Measurements from ENCODE around the gene DNAJC3.

The DNAJC3 gene

GRCh38 chr13:95676762-95677563 is at the start of gene DNAJC3:
Gene DNAJC3 (plus strand): TSS chr13:95677139. CDS start chr13:95677256, 117 bp downstream.
- Histone ChIP-seq H3K27me3 (ENCODE audit: insufficient read depth, low read length, poor library complexity, severe bottlenecking) (peaks cover 5% of the 10 kb centered on the region), H3K4me2 (ENCODE audit: low read depth, low read length, poor library complexity, severe bottlenecking) (peak within 1 kb of the TSS; percentile 90), H2AFZ (ENCODE audit: low read length) (peak within 1 kb of the TSS; percentile 98), H3K9ac (ENCODE audit: low read depth, low read length, poor library complexity, severe bottlenecking) (peak within 1 kb of the TSS; percentile 95), H3K4me1 (ENCODE audit: insufficient read depth, low read length, poor library complexity, severe bottlenecking) (peaks cover 57% of the 10 kb centered on the region), H3F3A (ENCODE audit: low read depth) (no peaks in the 10 kb centered on the region), H4K20me1 (ENCODE audit: insufficient read depth, low read length, poor library complexity, severe bottlenecking) (peaks cover 50% of the 10 kb centered on the region), H3K4me3 (ENCODE audit: low read length, poor library complexity, severe bottlenecking) (peak within 1 kb of the TSS; percentile 94), H3K79me2 (ENCODE audit: insufficient read depth, low read length) (peaks cover 69% of the 10 kb centered on the region), H3K9me3 (ENCODE audit: insufficient read depth, low read depth, low read length) (no peaks in the 10 kb centered on the region), H3K36me3 (ENCODE audit: insufficient read depth, low read length) (no peaks in the 10 kb centered on the region), H3K9me2 (replicated peaks; ENCODE audit: low read depth, low read length) (no peaks in the 10 kb centered on the region)
- TF ChIP-seq EZH2phosphoT487 (IDR thresholded peaks at IDR 0.05; ENCODE audit: borderline replicate concordance) (no peak), CTCF (conservative IDR thresholded peaks at IDR 0.05; ENCODE audit: low read length) (no peak)

GRCh38 chr13:95627590-95627989 is 49.3 kb upstream of the DNAJC3 start:
- Histone ChIP-seq H3F3A (ENCODE audit: low read depth) (no peaks in the 10 kb centered on the region), H3K9me2 (replicated peaks; ENCODE audit: low read depth, low read length) (no peaks in the 10 kb centered on the region), H3K4me2 (ENCODE audit: low read depth, low read length, poor library complexity, severe bottlenecking) (no peak overlapping the region), H3K79me2 (ENCODE audit: insufficient read depth, low read length) (no peaks in the 10 kb centered on the region), H3K9me3 (ENCODE audit: insufficient read depth, low read depth, low read length) (no peaks in the 10 kb centered on the region), H3K27me3 (ENCODE audit: insufficient read depth, low read length, poor library complexity, severe bottlenecking) (no peaks in the 10 kb centered on the region), H2AFZ (ENCODE audit: low read length) (no peak overlapping the region), H3K36me3 (ENCODE audit: insufficient read depth, low read length) (no peaks in the 10 kb centered on the region), H3K4me1 (ENCODE audit: insufficient read depth, low read length, poor library complexity, severe bottlenecking) (no peaks in the 10 kb centered on the region), H3K4me3 (ENCODE audit: low read length, poor library complexity, severe bottlenecking) (no peak overlapping the region), H3K9ac (ENCODE audit: low read depth, low read length, poor library complexity, severe bottlenecking) (no peak overlapping the region), H4K20me1 (ENCODE audit: insufficient read depth, low read length, poor library complexity, severe bottlenecking) (no peaks in the 10 kb centered on the region)
- no peak for TF ChIP-seq EZH2phosphoT487 (IDR thresholded peaks at IDR 0.05; ENCODE audit: borderline replicate concordance)
- TF ChIP-seq CTCF (conservative IDR thresholded peaks at IDR 0.05; ENCODE audit: low read length): no peak

GRCh38 chr13:95628488-95628887 is 48.5 kb upstream of the DNAJC3 start:
- no peaks in the 10 kb centered on the region for H3K27me3 ChIP-seq (ENCODE audit: insufficient read depth, low read length, poor library complexity, severe bottlenecking)
- H3K79me2 ChIP-seq (ENCODE audit: insufficient read depth, low read length): no peaks in the 10 kb centered on the region
- H3K36me3 ChIP-seq (ENCODE audit: insufficient read depth, low read length): no peaks in the 10 kb centered on the region
- H3K4me3 ChIP-seq (ENCODE audit: low read length, poor library complexity, severe bottlenecking): no peak overlapping the region
- no peak overlapping the region for H3K9ac ChIP-seq (ENCODE audit: low read depth, low read length, poor library complexity, severe bottlenecking)
- no peaks in the 10 kb centered on the region for H3K4me1 ChIP-seq (ENCODE audit: insufficient read depth, low read length, poor library complexity, severe bottlenecking)
- H4K20me1 ChIP-seq (ENCODE audit: insufficient read depth, low read length, poor library complexity, severe bottlenecking): no peaks in the 10 kb centered on the region
- H3K9me2 ChIP-seq (replicated peaks; ENCODE audit: low read depth, low read length): no peaks in the 10 kb centered on the region
- H2AFZ ChIP-seq (ENCODE audit: low read length): no peak overlapping the region
- TF ChIP-seq CTCF (conservative IDR thresholded peaks at IDR 0.05; ENCODE audit: low read length) (no peak), EZH2phosphoT487 (IDR thresholded peaks at IDR 0.05; ENCODE audit: borderline replicate concordance) (no peak)
- no peak overlapping the region for H3K4me2 ChIP-seq (ENCODE audit: low read depth, low read length, poor library complexity, severe bottlenecking)
- H3F3A ChIP-seq (ENCODE audit: low read depth): no peaks in the 10 kb centered on the region
- H3K9me3 ChIP-seq (ENCODE audit: insufficient read depth, low read depth, low read length): no peaks in the 10 kb centered on the region
